ENCODE results near the gene LIG3.

DNA sequence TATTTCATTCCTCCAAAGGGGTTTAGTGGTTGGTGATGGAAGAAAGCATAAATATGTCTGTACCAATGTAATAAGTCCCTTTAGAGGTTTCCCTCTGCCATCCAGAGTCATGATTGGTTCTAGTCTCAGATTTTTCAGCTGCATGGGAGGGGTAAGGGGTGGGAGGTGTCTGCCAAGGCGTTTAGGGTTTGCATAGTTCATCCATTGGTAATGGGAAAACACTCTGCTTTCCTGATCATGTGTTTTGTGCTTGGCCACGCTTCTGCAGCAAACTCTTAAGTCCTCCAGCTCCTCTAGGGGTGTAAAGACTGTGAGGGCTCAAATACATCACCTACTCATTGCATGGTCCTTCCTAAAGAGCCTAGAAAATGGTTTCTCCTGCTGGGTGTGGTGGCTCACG, 29.8 kb downstream of the LIG3 start:
- TF ChIP-seq, protein P1, sequence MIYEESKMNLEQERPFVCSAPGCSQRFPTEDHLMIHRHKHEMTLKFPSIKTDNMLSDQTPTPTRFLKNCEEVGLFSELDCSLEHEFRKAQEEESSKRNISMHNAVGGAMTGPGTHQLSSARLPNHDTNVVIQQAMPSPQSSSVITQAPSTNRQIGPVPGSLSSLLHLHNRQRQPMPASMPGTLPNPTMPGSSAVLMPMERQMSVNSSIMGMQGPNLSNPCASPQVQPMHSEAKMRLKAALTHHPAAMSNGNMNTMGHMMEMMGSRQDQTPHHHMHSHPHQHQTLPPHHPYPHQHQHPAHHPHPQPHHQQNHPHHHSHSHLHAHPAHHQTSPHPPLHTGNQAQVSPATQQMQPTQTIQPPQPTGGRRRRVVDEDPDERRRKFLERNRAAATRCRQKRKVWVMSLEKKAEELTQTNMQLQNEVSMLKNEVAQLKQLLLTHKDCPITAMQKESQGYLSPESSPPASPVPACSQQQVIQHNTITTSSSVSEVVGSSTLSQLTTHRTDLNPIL (CRISPR knock-in tag; IDR thresholded peaks at IDR 0.05; ENCODE audit: low read depth): no peak
- TF ChIP-seq ZFP3 (CRISPR knock-in tag; IDR thresholded peaks at IDR 0.05): no peak
